Limb (tissue), 2 donors: ENCODE data around the gene ECHS1.
"Not testable (repeated sequence)": the region's sequence is repeated elsewhere in the genome, so short reads cannot be mapped to it uniquely, and the experiment has no call there.

ENCODE experiments used
- DNase-seq, 2 donors: peaks; one replicate each; pipeline ENCODE4 v3.0.0-alpha.2; 2016; ENCODE audit errors: extremely low spot score in 2 of 2

Gene ECHS1

GRCh38 chr10:133373174-133374090 is at the start of gene ECHS1:
TSS of gene ECHS1 (minus strand) at chr10:133373354. CDS start at chr10:133373333, 21 bp downstream.
- DNase-seq, result peak; percentile 95 to 98

- peak in 1 of 2 donors; percentile 45 for DNase-seq
Observed at GRCh38 chr10:133422223-133422806, 49.2 kb upstream of the ECHS1 start.

GRCh38 chr10:133421336-133422222 is 48.4 kb upstream of the ECHS1 start:
- DNase-seq, result no peak

GRCh38 chr10:133420579-133420978 is 47.4 kb upstream of the ECHS1 start:
- no peak for DNase-seq

GRCh38 chr10:133420028-133420427 is 46.9 kb upstream of the ECHS1 start:
- no peak for DNase-seq

GRCh38 chr10:133419211-133419950 is 46.2 kb upstream of the ECHS1 start:
- no peak for DNase-seq

- DNase-seq, result no peak
Observed at GRCh38 chr10:133418289-133418993, 45.3 kb upstream of the ECHS1 start.

GRCh38 chr10:133415752-133416151 is 42.6 kb upstream of the ECHS1 start:
- no peak for DNase-seq

GRCh38 chr10:133414401-133414800 is 41.2 kb upstream of the ECHS1 start:
- not testable (repeated sequence) for DNase-seq

GRCh38 chr10:133412381-133412711 is 39.2 kb upstream of the ECHS1 start:
- DNase-seq, result no peak

- DNase-seq, result no peak
Observed at GRCh38 chr10:133411523-133412380, 38.6 kb upstream of the ECHS1 start.

GRCh38 chr10:133405844-133406527 is 32.8 kb upstream of the ECHS1 start:
- DNase-seq, result no peak

- DNase-seq, result no peak
Observed at GRCh38 chr10:133405272-133405671, 32.1 kb upstream of the ECHS1 start.

GRCh38 chr10:133403784-133404183 is 30.6 kb upstream of the ECHS1 start:
- DNase-seq, result no peak

- DNase-seq, result no peak
Observed at GRCh38 chr10:133403359-133403758, 30.2 kb upstream of the ECHS1 start.

- DNase-seq, result no peak
Observed at GRCh38 chr10:133401981-133402725, 29.0 kb upstream of the ECHS1 start.

- DNase-seq, result no peak
Observed at GRCh38 chr10:133401500-133401899, 28.3 kb upstream of the ECHS1 start.
